ENCODE measurements around the gene C3orf85.

Gene C3orf85

GRCh38 chr3:109152320-109152719 is 15.8 kb downstream of the C3orf85 start:
- no peak overlapping the region for H3K4me3 ChIP-seq (replicated peaks; ENCODE audit: insufficient read depth, low read length)
- no peak overlapping the region for H3K27ac ChIP-seq (replicated peaks)
- H3K27me3 ChIP-seq (ENCODE audit: insufficient read depth, poor library complexity, severe bottlenecking) = no peaks in the 10 kb centered on the region
- no peak for TF ChIP-seq GABPA (IDR thresholded peaks at IDR 0.05; ENCODE audit: low read depth)
- no peak for DNase-seq (ENCODE audit: low read depth in 1 of 2, low spot score in 1 of 2)

- Histone ChIP-seq H3K4me3 (replicated peaks; ENCODE audit: insufficient read depth, low read length) (no peak overlapping the region), H3K27ac (replicated peaks) (no peak overlapping the region), H3K27me3 (ENCODE audit: insufficient read depth, poor library complexity, severe bottlenecking) (no peaks in the 10 kb centered on the region)
- DNase-seq (ENCODE audit: low read depth in 1 of 2, low spot score in 1 of 2) = no peak
- TF ChIP-seq GABPA (IDR thresholded peaks at IDR 0.05; ENCODE audit: low read depth) (no peak), SPI1 (IDR thresholded peaks at IDR 0.05; ENCODE audit: borderline replicate concordance, low read depth) (no peak), REST (IDR thresholded peaks at IDR 0.05; ENCODE audit: insufficient replicate concordance, low read depth) (no peak), POLR2AphosphoS5 (IDR thresholded peaks at IDR 0.05; ENCODE audit: low read depth) (no peak), CTCF (IDR thresholded peaks at IDR 0.05; ENCODE audit: insufficient read depth, low read length) (no peak)
Observed at GRCh38 chr3:109154979-109155378, 18.5 kb downstream of the C3orf85 start.

GRCh38 chr3:109155828-109156227 is 19.3 kb downstream of the C3orf85 start:
- Histone ChIP-seq H3K27ac (replicated peaks) (no peak overlapping the region), H3K27me3 (ENCODE audit: insufficient read depth, poor library complexity, severe bottlenecking) (no peaks in the 10 kb centered on the region), H3K4me3 (replicated peaks; ENCODE audit: insufficient read depth, low read length) (no peak overlapping the region)
- TF ChIP-seq CTCF (IDR thresholded peaks at IDR 0.05; ENCODE audit: insufficient read depth, low read length) (no peak), REST (IDR thresholded peaks at IDR 0.05; ENCODE audit: insufficient replicate concordance, low read depth) (no peak), POLR2AphosphoS5 (IDR thresholded peaks at IDR 0.05; ENCODE audit: low read depth) (no peak), GABPA (IDR thresholded peaks at IDR 0.05; ENCODE audit: low read depth) (no peak), SPI1 (IDR thresholded peaks at IDR 0.05; ENCODE audit: borderline replicate concordance, low read depth) (no peak)
- no peak for DNase-seq (ENCODE audit: low read depth in 1 of 2, low spot score in 1 of 2)

GRCh38 chr3:109161487-109162123 is 25.1 kb downstream of the C3orf85 start:
- TF ChIP-seq POLR2AphosphoS5 (IDR thresholded peaks at IDR 0.05; ENCODE audit: low read depth) = no peak
- no peak for TF ChIP-seq CTCF (IDR thresholded peaks at IDR 0.05; ENCODE audit: insufficient read depth, low read length)
- TF ChIP-seq SPI1 (IDR thresholded peaks at IDR 0.05; ENCODE audit: borderline replicate concordance, low read depth) = no peak
- no peak for TF ChIP-seq GABPA (IDR thresholded peaks at IDR 0.05; ENCODE audit: low read depth)
- no peak for TF ChIP-seq REST (IDR thresholded peaks at IDR 0.05; ENCODE audit: insufficient replicate concordance, low read depth)
- no peak for DNase-seq (ENCODE audit: low read depth in 1 of 2, low spot score in 1 of 2)
- Histone ChIP-seq H3K27ac (replicated peaks) (no peak overlapping the region), H3K27me3 (ENCODE audit: insufficient read depth, poor library complexity, severe bottlenecking) (no peaks in the 10 kb centered on the region), H3K4me3 (replicated peaks; ENCODE audit: insufficient read depth, low read length) (no peak overlapping the region)
